ENCODE results near the gene ATRNL1. TPM values are rescaled to one million over a fixed set of nuclear protein-coding genes. Genes with fewer than 3 reads are reported as not detected.
"Not testable (repeated sequence)": the region's sequence is repeated elsewhere in the genome, so short reads cannot be mapped to it uniquely, and the experiment has no call there.

ATRNL1 gene
- total RNA-seq, 2 experiments from 2014 or later = 0.21 TPM; not detected in 1

GRCh38 chr10:115720121-115720520 is 627.0 kb downstream of the ATRNL1 start:
- Mint-ChIP-seq H3K27ac (no peak overlapping the region), H3K4me3 (no peak overlapping the region), H3K27me3 (no peaks in the 10 kb centered on the region), H3K36me3 (ENCODE audit: low read depth) (no peaks in the 10 kb centered on the region), H3K4me1 (no peaks in the 10 kb centered on the region), H3K9me3 (ENCODE audit: low read depth) (no peaks in the 10 kb centered on the region)
- intact Hi-C loops (cut with DNase I, micrococcal nuclease) = no loop called here
- no peak for ATAC-seq
- DNase-seq = no peak
- POLR2A ChIA-PET = no interaction called here
- CTCF ChIA-PET = no interaction called here

GRCh38 chr10:115727129-115727528 is 634.0 kb downstream of the ATRNL1 start:
- DNase-seq = no peak
- H3K9me3 Mint-ChIP-seq (ENCODE audit: low read depth) = no peaks in the 10 kb centered on the region
- no peaks in the 10 kb centered on the region for H3K36me3 Mint-ChIP-seq (ENCODE audit: low read depth)
- ATAC-seq = no peak
- intact Hi-C loops (cut with DNase I, micrococcal nuclease) = no loop called here
- H3K4me3 Mint-ChIP-seq = no peak overlapping the region
- H3K27me3 Mint-ChIP-seq = no peaks in the 10 kb centered on the region
- no peak overlapping the region for H3K27ac Mint-ChIP-seq
- ChIA-PET CTCF (no interaction called here), POLR2A (no interaction called here)
- no peaks in the 10 kb centered on the region for H3K4me1 Mint-ChIP-seq

GRCh38 chr10:115744089-115744488 is 650.9 kb downstream of the ATRNL1 start:
- H3K27me3 Mint-ChIP-seq = no peaks in the 10 kb centered on the region
- POLR2A ChIA-PET = no interaction called here
- no peak overlapping the region for H3K4me3 Mint-ChIP-seq
- ATAC-seq (no peak), DNase-seq (no peak)
- peaks cover 3% of the 10 kb centered on the region for H3K9me3 Mint-ChIP-seq (ENCODE audit: low read depth)
- H3K27ac Mint-ChIP-seq = no peak overlapping the region
- CTCF ChIA-PET = no interaction called here
- intact Hi-C loops (cut with DNase I, micrococcal nuclease) = no loop called here
- H3K36me3 Mint-ChIP-seq (ENCODE audit: low read depth) = no peaks in the 10 kb centered on the region
- H3K4me1 Mint-ChIP-seq = no peaks in the 10 kb centered on the region

- Mint-ChIP-seq H3K9me3 (ENCODE audit: low read depth) (peaks cover 5% of the 10 kb centered on the region), H3K4me3 (no peak overlapping the region), H3K27me3 (no peaks in the 10 kb centered on the region), H3K4me1 (no peaks in the 10 kb centered on the region), H3K36me3 (ENCODE audit: low read depth) (no peaks in the 10 kb centered on the region), H3K27ac (no peak overlapping the region)
- POLR2A ChIA-PET = no interaction called here
- CTCF ChIA-PET = no interaction called here
- DNase-seq = no peak
- intact Hi-C loops (cut with DNase I, micrococcal nuclease) = no loop called here
- ATAC-seq = no peak
These were observed 652.8 kb downstream of the ATRNL1 start for GRCh38 chr10:115745943-115746342.

- Mint-ChIP-seq H3K9me3 (ENCODE audit: low read depth) (peaks cover 6% of the 10 kb centered on the region), H3K27me3 (no peaks in the 10 kb centered on the region), H3K4me1 (no peaks in the 10 kb centered on the region), H3K27ac (no peak overlapping the region), H3K4me3 (no peak overlapping the region), H3K36me3 (ENCODE audit: low read depth) (no peaks in the 10 kb centered on the region)
- ChIA-PET POLR2A (no interaction called here), CTCF (no interaction called here)
- intact Hi-C loops (cut with DNase I, micrococcal nuclease) = no loop called here
- ATAC-seq (no peak), DNase-seq (no peak)
These were observed 654.6 kb downstream of the ATRNL1 start for GRCh38 chr10:115747811-115748210.

- H3K4me3 Mint-ChIP-seq; H3K27ac Mint-ChIP-seq; H3K27me3 Mint-ChIP-seq; POLR2A ChIA-PET; DNase-seq; ATAC-seq; intact Hi-C loops (cut with DNase I, micrococcal nuclease); CTCF ChIA-PET; H3K36me3 Mint-ChIP-seq (ENCODE audit: low read depth); H3K4me1 Mint-ChIP-seq: not testable (repeated sequence)
- peaks cover 15% of the 10 kb centered on the region for H3K9me3 Mint-ChIP-seq (ENCODE audit: low read depth)
These were observed 665.3 kb downstream of the ATRNL1 start for GRCh38 chr10:115758488-115758887.

GRCh38 chr10:115760131-115760530 is 667.0 kb downstream of the ATRNL1 start:
- Mint-ChIP-seq H3K4me1 (no peaks in the 10 kb centered on the region), H3K36me3 (ENCODE audit: low read depth) (no peaks in the 10 kb centered on the region), H3K27ac (no peak overlapping the region), H3K27me3 (no peaks in the 10 kb centered on the region), H3K4me3 (no peak overlapping the region), H3K9me3 (ENCODE audit: low read depth) (peaks cover 13% of the 10 kb centered on the region)
- ATAC-seq = no peak
- ChIA-PET POLR2A (no interaction called here), CTCF (no interaction called here)
- intact Hi-C loops (cut with DNase I, micrococcal nuclease) = no loop called here
- no peak for DNase-seq

GRCh38 chr10:115761166-115761565 is 668.0 kb downstream of the ATRNL1 start:
- ChIA-PET POLR2A (no interaction called here), CTCF (interaction anchor here (0.6 kb wide), 1 partner anchor 702 kb away, joined by 3 read pairs; no protein-coding TSS in a partner anchor)
- H3K27me3 Mint-ChIP-seq = no peaks in the 10 kb centered on the region
- H3K4me3 Mint-ChIP-seq = no peak overlapping the region
- intact Hi-C loops (cut with DNase I, micrococcal nuclease) = no loop called here
- H3K27ac Mint-ChIP-seq = no peak overlapping the region
- H3K9me3 Mint-ChIP-seq (ENCODE audit: low read depth) = peaks cover 7% of the 10 kb centered on the region
- ATAC-seq (no peak), DNase-seq (no peak)
- H3K4me1 Mint-ChIP-seq = no peaks in the 10 kb centered on the region
- no peaks in the 10 kb centered on the region for H3K36me3 Mint-ChIP-seq (ENCODE audit: low read depth)

- ChIA-PET POLR2A (no interaction called here), CTCF (no interaction called here)
- H3K4me3 Mint-ChIP-seq = no peak overlapping the region
- no peaks in the 10 kb centered on the region for H3K36me3 Mint-ChIP-seq (ENCODE audit: low read depth)
- ATAC-seq (no peak), DNase-seq (no peak)
- H3K27me3 Mint-ChIP-seq = no peaks in the 10 kb centered on the region
- no peaks in the 10 kb centered on the region for H3K4me1 Mint-ChIP-seq
- H3K9me3 Mint-ChIP-seq (ENCODE audit: low read depth) = peaks cover 3% of the 10 kb centered on the region
- H3K27ac Mint-ChIP-seq = no peak overlapping the region
- intact Hi-C loops (cut with DNase I, micrococcal nuclease) = no loop called here
These were observed 668.9 kb downstream of the ATRNL1 start for GRCh38 chr10:115762029-115762428.

- DNase-seq = no peak
- no peaks in the 10 kb centered on the region for H3K36me3 Mint-ChIP-seq (ENCODE audit: low read depth)
- intact Hi-C loops (cut with DNase I, micrococcal nuclease) = no loop called here
- H3K4me3 Mint-ChIP-seq = no peak overlapping the region
- ATAC-seq = no peak
- H3K4me1 Mint-ChIP-seq = no peaks in the 10 kb centered on the region
- no peaks in the 10 kb centered on the region for H3K27me3 Mint-ChIP-seq
- no peaks in the 10 kb centered on the region for H3K9me3 Mint-ChIP-seq (ENCODE audit: low read depth)
- POLR2A ChIA-PET = no interaction called here
- CTCF ChIA-PET = no interaction called here
- H3K27ac Mint-ChIP-seq = no peak overlapping the region
These were observed 678.6 kb downstream of the ATRNL1 start for GRCh38 chr10:115771755-115772154.

GRCh38 chr10:115772606-115773005 is 679.4 kb downstream of the ATRNL1 start:
- Mint-ChIP-seq H3K4me1 (no peaks in the 10 kb centered on the region), H3K9me3 (ENCODE audit: low read depth) (no peaks in the 10 kb centered on the region), H3K36me3 (ENCODE audit: low read depth) (no peaks in the 10 kb centered on the region), H3K27ac (no peak overlapping the region), H3K27me3 (no peaks in the 10 kb centered on the region), H3K4me3 (no peak overlapping the region)
- POLR2A ChIA-PET = interaction anchor here (0.6 kb wide), 1 partner anchor 190 kb away, joined by 5 read pairs; no protein-coding TSS in a partner anchor
- intact Hi-C loops (cut with DNase I, micrococcal nuclease) = no loop called here
- CTCF ChIA-PET = no interaction called here
- ATAC-seq = no peak
- no peak for DNase-seq

- DNase-seq (no peak), ATAC-seq (no peak)
- CTCF ChIA-PET = no interaction called here
- Mint-ChIP-seq H3K27ac (no peak overlapping the region), H3K4me3 (no peak overlapping the region), H3K36me3 (ENCODE audit: low read depth) (no peaks in the 10 kb centered on the region), H3K9me3 (ENCODE audit: low read depth) (no peaks in the 10 kb centered on the region), H3K27me3 (no peaks in the 10 kb centered on the region), H3K4me1 (no peaks in the 10 kb centered on the region)
- intact Hi-C loops (cut with DNase I, micrococcal nuclease) = no loop called here
- POLR2A ChIA-PET = no interaction called here
These were observed 680.7 kb downstream of the ATRNL1 start for GRCh38 chr10:115773832-115774231.

GRCh38 chr10:115774721-115775120 is 681.6 kb downstream of the ATRNL1 start:
- CTCF ChIA-PET = no interaction called here
- POLR2A ChIA-PET = no interaction called here
- H3K4me3 Mint-ChIP-seq = no peak overlapping the region

More at GRCh38 chr10:115774721-115775120, 681.6 kb downstream of the ATRNL1 start:
- DNase-seq = no peak
- Mint-ChIP-seq H3K9me3 (ENCODE audit: low read depth) (no peaks in the 10 kb centered on the region), H3K4me1 (no peaks in the 10 kb centered on the region), H3K27ac (no peak overlapping the region), H3K36me3 (ENCODE audit: low read depth) (no peaks in the 10 kb centered on the region), H3K27me3 (no peaks in the 10 kb centered on the region)
- intact Hi-C loops (cut with DNase I, micrococcal nuclease) = no loop called here
- no peak for ATAC-seq

Data from activated CD4-positive, alpha-beta T cell treated with anti-CD3 and anti-CD28 coated beads for 36 hours (primary cell).